NT2/D1 (cell line): ENCODE results near the gene SHISA7.

Experiments used
- SUZ12 ChIP-seq: IDR thresholded peaks from 2 replicates; pipeline ENCODE4 v1.6.1; 2011; ENCODE audit not compliant: insufficient read length, insufficient read depth; ENCODE audit errors: extremely low read depth
- YY1 ChIP-seq: IDR thresholded peaks from 2 replicates; pipeline ENCODE4 v1.6.1; 2011; ENCODE audit not compliant: insufficient read length, insufficient read depth
- ZNF274 ChIP-seq: IDR thresholded peaks from 2 replicates; pipeline ENCODE4 v1.6.1; 2011; ENCODE audit warnings: mild to moderate bottlenecking, low read depth, low read length

GRCh38 chr19:55406091-55406825, 36.8 kb downstream of the SHISA7 start:
- TF ChIP-seq YY1 (no peak), ZNF274 (no peak), SUZ12 (no peak)
